ENCODE data around the gene BABAM2. TPM values are rescaled to one million over a fixed set of nuclear protein-coding genes. Genes with fewer than 3 reads are reported as not detected.
A peak's percentile ranks its signal among the peaks of the same experiment; 100 is the strongest.

Gene BABAM2
- total and polyA plus RNA-seq, 2 experiments from 2014 or later = 35.2 to 46.1 TPM

GRCh38 chr2:27946530-27947060 lies 56.1 kb downstream of the BABAM2 start:
- WGBS, 2 experiments (ENCODE audit: low coverage in 1 of 2, low lambda C conversion rate in 2 of 2, missing lambda C conversion rate in 2 of 2) = 61% methylated on average over 5 of the region's 5 CpGs
- Histone ChIP-seq H3K4me1 (ENCODE audit: insufficient read depth) (0 out of 2 replicates have a peak, but pooled peaks cover 13% of the 10 kb centered on the region), H3K9me3 (ENCODE audit: low read depth) (no peaks in the 10 kb centered on the region), H3K27me3 (replicated peaks; ENCODE audit: insufficient read depth) (no peaks in the 10 kb centered on the region), H3F3A (ENCODE audit: insufficient read depth) (no peaks in the 10 kb centered on the region), H3K9ac (no peak overlapping the region), H3K4me2 (ENCODE audit: unreplicated experiment) (no peak overlapping the region), H3K27ac (no peak overlapping the region), H3K36me3 (ENCODE audit: low read depth) (no peaks in the 10 kb centered on the region), H4K20me1 (ENCODE audit: insufficient read depth) (no peaks in the 10 kb centered on the region), H3K9me2 (ENCODE audit: insufficient read depth) (no peaks in the 10 kb centered on the region; the same call in 1 of the 2 replicates), H3K79me2 (ENCODE audit: insufficient read depth) (peaks cover 11% of the 10 kb centered on the region; the same call in 1 of the 2 replicates), H3K4me3 (no peak overlapping the region), H2AFZ (peak overlapping the region; percentile 49; the same call in 1 of the 2 replicates)
- in situ Hi-C loops (cut with MboI) = no loop called here
- DNase-seq = no peak
- no peak for TF ChIP-seq EZH2 (IDR thresholded peaks at IDR 0.05; ENCODE audit: insufficient read depth, poor library complexity, severe bottlenecking)
- no peak for TF ChIP-seq EZH2phosphoT487 (IDR thresholded peaks at IDR 0.05; ENCODE audit: insufficient read depth, low read depth)

DNA sequence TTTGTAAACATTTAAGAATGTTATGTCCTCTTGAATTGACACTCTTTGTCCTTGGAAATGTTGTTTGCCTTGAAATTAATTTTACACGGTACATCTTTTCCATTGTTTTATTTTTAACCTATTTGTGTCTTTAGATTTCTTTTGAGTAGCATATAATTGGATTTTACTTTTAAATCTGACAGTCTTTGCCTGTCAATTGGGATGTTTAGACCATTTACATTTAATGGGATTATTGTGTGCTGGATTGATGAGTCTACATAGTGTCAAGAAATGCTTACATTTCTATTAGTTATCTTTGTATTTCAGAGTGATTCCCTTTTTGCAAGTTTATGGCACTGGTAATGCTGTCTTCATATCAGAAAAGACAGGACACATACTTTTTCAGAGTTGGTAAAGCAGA lies 61.5 kb downstream of the BABAM2 start:
- WGBS, 2 experiments (ENCODE audit: low coverage in 1 of 2, low lambda C conversion rate in 2 of 2, missing lambda C conversion rate in 2 of 2) = 53% methylated on average over 1 of the region's 1 CpG
- H2AFZ ChIP-seq = no peak overlapping the region
- H3K27ac ChIP-seq = no peak overlapping the region
- no peaks in the 10 kb centered on the region for H3K9me3 ChIP-seq (ENCODE audit: low read depth)
- H3K27me3 ChIP-seq (replicated peaks; ENCODE audit: insufficient read depth) = no peaks in the 10 kb centered on the region
- TF ChIP-seq EZH2 (IDR thresholded peaks at IDR 0.05; ENCODE audit: insufficient read depth, poor library complexity, severe bottlenecking) = no peak
- no peak for TF ChIP-seq EZH2phosphoT487 (IDR thresholded peaks at IDR 0.05; ENCODE audit: insufficient read depth, low read depth)
- in situ Hi-C loops (cut with MboI) = no loop called here
- no peaks in the 10 kb centered on the region for H4K20me1 ChIP-seq (ENCODE audit: insufficient read depth)
- peaks cover 28% of the 10 kb centered on the region for H3K79me2 ChIP-seq (ENCODE audit: insufficient read depth)
- no peak overlapping the region for H3K4me2 ChIP-seq (ENCODE audit: unreplicated experiment)
- no peak overlapping the region for H3K9ac ChIP-seq
- peaks cover 43% of the 10 kb centered on the region for H3K4me1 ChIP-seq (ENCODE audit: insufficient read depth)
- no peak overlapping the region for H3K4me3 ChIP-seq
- H3K36me3 ChIP-seq (ENCODE audit: low read depth) = no peaks in the 10 kb centered on the region
- DNase-seq = no peak
- peaks cover 38% of the 10 kb centered on the region for H3F3A ChIP-seq (ENCODE audit: insufficient read depth)
- H3K9me2 ChIP-seq (ENCODE audit: insufficient read depth) = no peaks in the 10 kb centered on the region; the same call in 1 of the 2 replicates

- H3K27ac ChIP-seq = 0 out of 2 replicates have a peak overlapping the region, but pooled peaks have one; percentile 74
- no peak overlapping the region for H3K9ac ChIP-seq
- H3K27me3 ChIP-seq (replicated peaks; ENCODE audit: insufficient read depth) = no peaks in the 10 kb centered on the region
- WGBS, 2 experiments (ENCODE audit: low coverage in 1 of 2, low lambda C conversion rate in 2 of 2, missing lambda C conversion rate in 2 of 2) = 77 to 84% methylated on average over 4 of the region's 4 CpGs
- H3K4me1 ChIP-seq (ENCODE audit: insufficient read depth) = peaks cover 50% of the 10 kb centered on the region
- peaks cover 26% of the 10 kb centered on the region for H3K79me2 ChIP-seq (ENCODE audit: insufficient read depth)
- no peaks in the 10 kb centered on the region; the same call in 1 of the 2 replicates for H3K9me2 ChIP-seq (ENCODE audit: insufficient read depth)
- no peaks in the 10 kb centered on the region for H4K20me1 ChIP-seq (ENCODE audit: insufficient read depth)
- in situ Hi-C loops (cut with MboI) = no loop called here
- no peak overlapping the region for H2AFZ ChIP-seq
- no peak overlapping the region for H3K4me2 ChIP-seq (ENCODE audit: unreplicated experiment)
- DNase-seq = no peak
- no peaks in the 10 kb centered on the region for H3K36me3 ChIP-seq (ENCODE audit: low read depth)
- H3K4me3 ChIP-seq = no peak overlapping the region
- H3F3A ChIP-seq (ENCODE audit: insufficient read depth) = peaks cover 47% of the 10 kb centered on the region
- TF ChIP-seq EZH2 (IDR thresholded peaks at IDR 0.05; ENCODE audit: insufficient read depth, poor library complexity, severe bottlenecking) (no peak), EZH2phosphoT487 (IDR thresholded peaks at IDR 0.05; ENCODE audit: insufficient read depth, low read depth) (no peak)
- no peaks in the 10 kb centered on the region for H3K9me3 ChIP-seq (ENCODE audit: low read depth)
Measured at GRCh38 chr2:27953077-27953476, 62.5 kb downstream of the BABAM2 start.

DNA sequence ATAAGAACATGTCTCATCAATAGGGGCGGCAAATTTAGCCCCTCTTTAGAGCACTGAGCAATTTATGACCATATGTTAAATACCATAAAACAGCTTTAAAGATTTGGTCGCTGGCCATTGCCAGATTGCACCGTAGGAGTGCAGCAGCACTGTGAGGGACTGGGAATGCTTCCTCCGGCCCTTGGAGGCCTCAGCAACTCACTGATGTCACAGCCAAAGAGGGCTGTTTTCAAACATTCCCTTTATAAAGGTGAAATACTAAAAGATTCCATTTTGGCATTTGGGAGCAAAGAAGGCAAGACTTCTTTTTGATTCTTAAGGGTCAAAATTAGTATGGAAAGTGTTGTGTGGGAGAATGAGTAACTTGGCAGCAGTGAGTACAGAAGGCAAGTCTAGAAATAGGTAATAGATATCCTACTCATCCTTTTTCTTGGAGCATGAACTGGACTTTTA lies 63.7 kb downstream of the BABAM2 start:
- peaks cover 33% of the 10 kb centered on the region for H3K79me2 ChIP-seq (ENCODE audit: insufficient read depth)
- H3K9ac ChIP-seq = peak overlapping the region; percentile 23
- no peak for TF ChIP-seq EZH2phosphoT487 (IDR thresholded peaks at IDR 0.05; ENCODE audit: insufficient read depth, low read depth)
- no peak for TF ChIP-seq EZH2 (IDR thresholded peaks at IDR 0.05; ENCODE audit: insufficient read depth, poor library complexity, severe bottlenecking)
- WGBS, 2 experiments (ENCODE audit: low coverage in 1 of 2, low lambda C conversion rate in 2 of 2, missing lambda C conversion rate in 2 of 2) = 13 to 15% methylated on average over 4 of the region's 4 CpGs
- no peaks in the 10 kb centered on the region for H3K36me3 ChIP-seq (ENCODE audit: low read depth)
- H3K9me2 ChIP-seq (ENCODE audit: insufficient read depth) = no peaks in the 10 kb centered on the region; the same call in 1 of the 2 replicates
- peaks cover 58% of the 10 kb centered on the region for H3K4me1 ChIP-seq (ENCODE audit: insufficient read depth)
- in situ Hi-C loops (cut with MboI) = no loop called here
- H4K20me1 ChIP-seq (ENCODE audit: insufficient read depth) = no peaks in the 10 kb centered on the region
- H3K27ac ChIP-seq = peak overlapping the region; percentile 74
- H3K4me3 ChIP-seq = peak overlapping the region; percentile 18
- peak overlapping the region; percentile 66 for H3K4me2 ChIP-seq (ENCODE audit: unreplicated experiment)
- peaks cover 54% of the 10 kb centered on the region for H3F3A ChIP-seq (ENCODE audit: insufficient read depth)
- H2AFZ ChIP-seq = 0 out of 2 replicates have a peak overlapping the region, but pooled peaks have one; percentile 6
- H3K27me3 ChIP-seq (replicated peaks; ENCODE audit: insufficient read depth) = no peaks in the 10 kb centered on the region
- H3K9me3 ChIP-seq (ENCODE audit: low read depth) = no peaks in the 10 kb centered on the region
- peak; percentile 66 for DNase-seq
